COLO829 (cell line): ENCODE results near the gene CEP152.
A peak's percentile ranks its signal among the peaks of the same experiment; 100 is the strongest.
"Not testable (repeated sequence)": the region's sequence is repeated elsewhere in the genome, so short reads cannot be mapped to it uniquely, and the experiment has no call there.

Experiments
- DNase-seq: peaks from one replicate; pipeline ENCODE4 v3.0.0; 2012; ENCODE audit warnings: low spot score

CEP152 gene, protein sequence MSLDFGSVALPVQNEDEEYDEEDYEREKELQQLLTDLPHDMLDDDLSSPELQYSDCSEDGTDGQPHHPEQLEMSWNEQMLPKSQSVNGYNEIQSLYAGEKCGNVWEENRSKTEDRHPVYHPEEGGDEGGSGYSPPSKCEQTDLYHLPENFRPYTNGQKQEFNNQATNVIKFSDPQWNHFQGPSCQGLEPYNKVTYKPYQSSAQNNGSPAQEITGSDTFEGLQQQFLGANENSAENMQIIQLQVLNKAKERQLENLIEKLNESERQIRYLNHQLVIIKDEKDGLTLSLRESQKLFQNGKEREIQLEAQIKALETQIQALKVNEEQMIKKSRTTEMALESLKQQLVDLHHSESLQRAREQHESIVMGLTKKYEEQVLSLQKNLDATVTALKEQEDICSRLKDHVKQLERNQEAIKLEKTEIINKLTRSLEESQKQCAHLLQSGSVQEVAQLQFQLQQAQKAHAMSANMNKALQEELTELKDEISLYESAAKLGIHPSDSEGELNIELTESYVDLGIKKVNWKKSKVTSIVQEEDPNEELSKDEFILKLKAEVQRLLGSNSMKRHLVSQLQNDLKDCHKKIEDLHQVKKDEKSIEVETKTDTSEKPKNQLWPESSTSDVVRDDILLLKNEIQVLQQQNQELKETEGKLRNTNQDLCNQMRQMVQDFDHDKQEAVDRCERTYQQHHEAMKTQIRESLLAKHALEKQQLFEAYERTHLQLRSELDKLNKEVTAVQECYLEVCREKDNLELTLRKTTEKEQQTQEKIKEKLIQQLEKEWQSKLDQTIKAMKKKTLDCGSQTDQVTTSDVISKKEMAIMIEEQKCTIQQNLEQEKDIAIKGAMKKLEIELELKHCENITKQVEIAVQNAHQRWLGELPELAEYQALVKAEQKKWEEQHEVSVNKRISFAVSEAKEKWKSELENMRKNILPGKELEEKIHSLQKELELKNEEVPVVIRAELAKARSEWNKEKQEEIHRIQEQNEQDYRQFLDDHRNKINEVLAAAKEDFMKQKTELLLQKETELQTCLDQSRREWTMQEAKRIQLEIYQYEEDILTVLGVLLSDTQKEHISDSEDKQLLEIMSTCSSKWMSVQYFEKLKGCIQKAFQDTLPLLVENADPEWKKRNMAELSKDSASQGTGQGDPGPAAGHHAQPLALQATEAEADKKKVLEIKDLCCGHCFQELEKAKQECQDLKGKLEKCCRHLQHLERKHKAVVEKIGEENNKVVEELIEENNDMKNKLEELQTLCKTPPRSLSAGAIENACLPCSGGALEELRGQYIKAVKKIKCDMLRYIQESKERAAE (N-terminal part only)

DNA sequence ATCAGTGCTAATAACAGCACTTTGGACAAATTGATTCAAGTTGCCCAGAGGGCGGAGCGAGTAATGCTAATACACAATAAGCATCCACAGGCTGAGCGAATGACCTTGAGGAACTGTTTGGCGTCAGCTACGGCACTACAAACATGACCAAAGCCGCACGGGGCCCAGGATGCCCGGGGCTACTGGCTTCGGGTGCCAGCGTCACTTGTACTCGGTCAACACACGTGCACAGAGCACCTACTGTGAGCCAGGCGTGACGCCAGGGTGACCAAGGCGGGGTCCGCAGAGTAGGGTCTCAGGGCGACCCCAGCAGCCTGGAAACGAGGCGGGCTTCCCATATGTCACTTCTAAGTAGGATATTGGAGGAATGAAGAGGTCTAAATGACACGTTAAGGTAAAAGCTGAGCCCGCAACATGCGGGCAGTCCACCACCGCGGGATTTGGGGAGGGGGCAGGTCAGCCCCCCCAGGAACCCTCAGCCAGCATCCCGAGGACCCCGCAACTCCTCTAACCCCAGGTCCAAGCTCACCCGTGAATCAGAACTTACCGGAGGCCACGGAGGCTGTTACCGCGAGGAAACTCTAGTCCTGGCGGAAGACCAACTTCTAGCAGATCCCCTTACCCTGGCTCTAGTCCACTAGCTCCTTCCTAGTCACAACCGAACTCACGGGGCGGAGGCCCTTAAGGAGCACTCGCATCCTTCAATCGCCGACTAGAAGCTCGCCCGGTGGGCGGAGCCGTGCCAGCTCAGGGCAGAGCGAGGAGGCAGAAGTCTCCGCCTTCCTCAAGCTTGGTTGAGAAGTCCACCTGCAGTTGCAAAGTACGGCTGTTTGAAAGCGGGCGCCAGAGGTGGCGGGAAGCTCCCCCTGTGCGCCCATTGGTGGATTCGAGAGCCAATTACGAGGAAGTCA lies at the start of gene CEP152:
Gene CEP152 (minus strand): TSS at position 656 of the 911 bp plus-strand sequence. CDS start 5,420 bp downstream, outside the sequence.
- DNase-seq, result peak; percentile 73

DNA sequence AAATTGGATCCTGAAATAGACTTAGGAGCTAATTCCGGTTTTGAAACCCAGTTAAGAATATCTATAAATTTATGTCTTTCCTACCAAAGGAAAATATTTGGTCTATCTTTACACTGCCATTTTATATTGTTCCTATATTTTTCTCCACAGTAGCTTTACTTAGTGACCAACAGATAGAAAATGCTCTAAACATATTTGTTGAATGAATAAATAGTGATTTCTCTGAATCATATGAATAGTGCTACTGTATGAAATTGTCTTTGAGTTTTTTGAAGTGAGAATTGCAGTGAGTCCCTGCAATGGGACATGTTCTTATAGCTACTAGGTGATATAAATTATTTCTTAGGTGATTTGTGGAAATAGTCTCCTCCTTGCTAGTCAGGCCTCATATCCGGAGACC lies 48.6 kb upstream of the CEP152 start:
- no peak for DNase-seq

DNA sequence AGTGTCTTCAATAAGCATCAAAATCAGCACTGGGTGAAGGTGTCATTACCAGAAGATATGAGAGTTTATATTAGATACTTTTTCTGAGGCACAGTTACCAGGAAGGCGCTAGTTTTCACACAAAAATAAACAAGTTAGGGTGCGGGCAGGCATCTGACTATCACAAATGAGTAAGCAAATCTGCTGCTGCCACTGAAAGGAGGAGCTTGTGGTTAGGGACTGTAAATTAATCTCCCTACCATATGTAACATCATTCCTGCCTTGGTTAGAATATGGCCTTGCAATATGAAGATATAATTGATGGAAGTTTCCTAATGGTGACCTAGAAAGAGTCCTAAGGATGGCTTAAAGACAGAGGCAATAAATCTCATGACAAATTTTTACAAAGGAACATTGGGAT lies 47.5 kb upstream of the CEP152 start:
- DNase-seq, result no peak

DNA sequence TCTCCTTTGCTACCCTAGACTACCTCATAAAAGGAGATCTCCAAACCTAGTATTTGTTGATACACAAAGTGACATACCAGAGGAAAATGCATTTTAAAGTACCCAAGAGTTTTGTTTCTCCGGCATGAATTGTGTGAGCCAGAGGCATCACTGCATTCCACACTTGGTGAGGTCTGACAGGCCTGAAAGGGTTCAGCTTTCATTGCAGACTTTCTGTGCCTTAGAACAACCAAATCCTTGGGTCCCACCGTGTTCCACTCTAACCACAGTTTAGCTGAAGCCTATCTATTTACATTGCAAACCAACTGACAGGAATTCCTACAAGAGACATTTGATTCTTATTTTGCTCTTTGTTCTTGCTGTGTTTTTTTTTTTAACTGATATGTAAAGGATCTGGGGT lies 46.1 kb upstream of the CEP152 start:
- no peak for DNase-seq

DNA sequence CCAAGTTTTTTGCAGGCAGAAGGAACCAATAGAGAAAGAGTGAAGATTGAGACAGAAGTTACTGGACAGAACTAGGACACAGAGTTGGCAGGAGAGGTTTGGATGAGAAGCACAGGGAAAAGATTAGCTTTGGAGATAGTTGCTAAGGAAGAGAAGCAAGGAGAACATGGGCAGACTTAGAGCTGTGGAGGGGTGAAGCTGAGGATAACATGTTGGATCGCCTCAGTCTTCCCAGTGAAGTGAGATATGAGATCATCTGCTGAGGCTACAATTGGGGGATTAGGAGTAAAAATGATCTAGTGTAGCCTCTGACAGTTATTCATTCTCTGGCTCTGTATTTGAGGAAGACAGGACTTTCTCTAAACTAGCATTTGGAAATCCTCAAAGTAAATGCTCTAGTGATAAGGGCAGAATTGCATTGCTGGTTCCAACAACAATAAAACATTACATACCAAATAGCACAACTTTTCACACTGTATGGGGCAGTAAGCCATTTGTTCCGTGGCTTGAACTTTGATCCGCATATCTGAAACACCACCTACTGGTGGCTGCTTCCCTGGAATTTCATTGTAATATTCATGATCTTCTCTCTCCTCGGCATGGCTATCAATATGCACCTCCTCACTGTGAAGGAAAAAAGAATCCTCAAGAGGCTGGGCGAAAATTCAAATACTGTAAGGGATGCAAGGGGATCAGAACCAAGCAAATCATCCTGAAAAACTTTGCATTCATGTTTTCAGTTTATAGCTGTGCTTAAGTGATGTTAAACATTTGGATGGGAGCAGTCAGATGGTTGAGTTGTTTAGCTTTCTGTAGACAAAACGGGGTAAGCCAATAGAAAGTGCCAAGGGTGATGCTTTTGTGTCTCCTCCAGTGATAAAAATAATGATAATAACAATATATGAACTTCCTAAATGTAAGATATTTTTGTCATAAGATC lies 44.9 kb upstream of the CEP152 start:
- DNase-seq, result peak; percentile 22

DNA sequence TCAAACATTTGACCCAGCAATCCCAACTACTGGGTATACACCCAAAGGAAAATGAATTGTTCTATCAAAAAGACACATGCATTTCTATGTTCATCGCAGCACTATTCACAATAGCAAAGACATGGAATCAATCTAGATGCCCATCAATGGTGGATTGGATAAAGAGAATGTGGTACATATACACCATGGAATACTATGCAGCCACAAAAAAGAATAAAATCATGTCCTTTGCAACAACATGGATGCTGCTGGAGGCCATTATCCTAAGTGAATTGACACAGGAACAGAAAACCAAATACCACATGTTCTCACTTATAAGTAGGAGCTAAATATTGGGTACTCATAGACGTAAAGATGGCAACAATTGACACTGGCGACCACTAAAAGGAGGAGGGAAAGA lies 43.6 kb upstream of the CEP152 start:
- DNase-seq, result not testable (repeated sequence)

DNA sequence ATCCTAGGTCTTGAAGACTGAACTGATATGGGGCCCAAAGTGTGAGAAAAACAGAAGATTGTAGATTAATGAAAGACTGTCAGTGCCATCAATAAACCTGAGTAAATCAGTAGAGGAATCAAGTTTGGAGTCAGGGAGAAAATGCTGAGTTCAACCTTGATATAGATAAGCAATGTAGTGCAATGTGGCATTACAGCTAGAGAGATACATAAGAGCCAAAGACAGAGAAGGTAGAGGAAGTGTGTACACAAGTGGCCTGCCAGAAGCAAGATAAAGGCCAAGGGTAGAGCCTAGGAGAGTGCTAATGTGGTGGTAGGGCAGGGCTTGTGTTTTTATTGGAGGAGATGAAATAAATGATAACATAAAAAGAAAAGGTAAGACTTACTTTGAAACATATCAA lies 41.1 kb upstream of the CEP152 start:
- DNase-seq, result no peak

DNA sequence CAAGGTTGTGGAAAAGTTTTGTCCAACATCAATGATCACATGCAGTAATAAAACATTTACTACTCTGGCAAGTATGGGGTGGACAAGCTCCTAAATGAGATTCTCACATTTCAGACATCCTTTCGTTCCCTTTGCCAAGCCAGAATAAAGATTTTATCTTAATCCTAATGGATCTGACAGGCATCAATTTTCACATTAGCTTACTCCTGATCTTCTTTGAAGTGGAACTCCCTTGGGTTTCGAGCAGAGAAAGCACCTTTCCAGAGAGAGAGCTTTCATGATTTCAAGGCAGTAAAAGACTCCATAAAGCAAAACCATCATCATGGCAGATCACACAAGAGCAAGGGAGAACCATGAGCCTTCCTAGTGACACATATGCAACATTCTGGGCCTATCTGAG lies 39.8 kb upstream of the CEP152 start:
- DNase-seq, result no peak

DNA sequence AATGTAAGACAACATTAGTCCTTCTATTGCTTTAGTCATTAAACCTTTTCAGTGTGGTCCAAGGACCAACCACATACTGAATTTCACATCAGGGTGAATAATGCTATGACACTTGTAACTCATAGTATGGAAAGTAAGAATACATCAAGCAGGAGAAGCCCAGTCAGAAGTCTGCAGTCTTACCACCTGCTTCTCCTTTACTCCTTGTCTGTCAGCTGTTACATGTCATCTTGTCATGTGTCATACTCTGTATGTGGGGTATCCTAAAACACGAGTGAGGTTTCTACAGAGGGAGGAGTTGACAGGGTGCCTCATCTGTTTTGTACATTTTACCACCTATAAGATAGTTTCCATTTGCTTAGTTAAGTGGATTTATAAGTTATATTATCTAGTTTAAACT lies 34.3 kb upstream of the CEP152 start:
- no peak for DNase-seq

DNA sequence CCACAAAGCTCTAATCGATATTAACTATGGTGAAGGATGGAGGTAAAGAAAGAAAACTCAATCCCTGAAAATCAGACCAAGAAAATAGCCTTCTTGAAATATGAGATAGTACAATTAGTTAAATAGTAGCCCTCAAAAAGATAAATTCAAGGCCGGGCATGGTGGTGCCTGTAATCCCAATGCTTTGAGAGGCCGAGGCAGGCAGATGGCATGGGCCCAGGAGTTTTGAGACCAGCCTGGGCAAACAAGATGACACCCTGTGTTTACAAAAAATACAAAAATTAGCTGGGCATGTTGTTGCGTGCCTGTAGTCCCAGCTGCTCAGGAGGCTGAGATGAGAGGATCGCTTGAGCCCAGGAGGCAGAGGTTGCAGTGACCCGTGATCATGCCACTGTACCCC lies 31.6 kb upstream of the CEP152 start:
- DNase-seq, result no peak

DNA sequence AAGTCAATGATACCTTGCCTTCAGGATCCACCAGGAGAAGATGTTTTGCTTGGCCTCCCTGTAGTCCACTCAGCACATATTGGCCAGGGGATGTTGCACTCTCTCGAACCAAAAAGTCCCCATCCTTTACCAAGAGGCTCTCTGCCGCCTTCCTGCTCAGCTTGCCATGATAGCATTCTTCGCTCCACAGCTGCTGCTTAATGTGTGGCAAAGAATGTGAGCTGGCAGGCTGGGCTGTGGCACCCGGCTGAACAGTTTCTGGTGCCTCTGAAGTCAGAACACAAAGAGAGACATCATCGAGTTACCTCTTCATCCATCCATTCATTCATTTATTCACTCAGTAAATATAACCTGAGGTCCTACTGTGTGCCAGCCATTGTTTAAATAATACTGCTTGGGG lies 23.9 kb upstream of the CEP152 start:
- no peak for DNase-seq

DNA sequence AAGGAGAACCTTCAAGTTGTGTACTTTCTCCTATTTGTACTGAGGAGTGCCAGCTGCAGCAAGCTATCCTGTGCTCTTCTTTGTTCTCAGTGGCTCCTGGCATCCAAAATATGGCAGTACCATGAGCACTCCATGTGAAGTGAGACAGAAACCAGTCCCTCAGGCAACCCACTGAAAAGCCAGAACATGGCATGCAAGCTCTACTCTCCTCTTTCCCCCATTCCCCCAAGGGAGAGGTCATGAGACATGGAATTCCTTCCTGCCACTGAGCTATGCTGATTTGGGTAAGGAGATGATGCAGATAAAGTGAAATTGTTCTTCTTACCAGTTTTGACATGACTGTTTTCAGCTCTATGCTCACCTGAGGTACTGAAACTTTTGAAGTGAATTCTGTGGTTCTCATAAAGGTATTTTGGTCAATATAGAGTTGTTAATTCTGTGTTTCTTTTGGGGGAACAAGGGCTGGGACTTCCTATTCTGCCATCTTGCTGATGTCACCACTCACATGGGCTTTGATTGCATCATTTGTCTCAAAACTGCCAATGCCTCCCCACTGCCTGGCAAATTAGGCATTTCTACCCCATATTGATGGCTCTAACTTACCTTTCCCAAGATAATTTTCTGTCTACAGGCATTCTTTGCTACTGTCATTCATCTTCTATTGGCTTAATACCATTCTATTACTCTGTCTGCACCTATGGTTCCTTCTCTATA lies 22.8 kb upstream of the CEP152 start:
- no peak for DNase-seq

DNA sequence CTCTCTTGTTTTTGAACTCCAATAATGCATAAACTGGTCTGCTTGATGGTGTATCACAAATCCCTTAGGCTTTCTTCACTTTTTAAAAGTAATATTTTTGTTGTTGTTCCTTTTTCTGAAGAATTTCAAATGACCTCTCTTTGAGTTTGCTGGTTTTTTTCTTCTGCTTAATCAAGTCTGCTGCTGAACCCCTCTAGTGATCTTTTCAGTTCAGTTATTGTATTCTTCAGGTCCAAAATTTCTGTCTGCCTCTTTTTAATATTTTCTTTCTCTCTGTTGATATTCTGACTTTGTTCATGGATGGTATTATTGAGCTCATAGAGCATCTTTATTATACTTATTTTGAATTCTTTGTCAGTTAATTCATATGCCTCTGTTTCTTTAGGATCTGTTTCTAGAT lies 21.8 kb upstream of the CEP152 start:
- DNase-seq, result no peak

DNA sequence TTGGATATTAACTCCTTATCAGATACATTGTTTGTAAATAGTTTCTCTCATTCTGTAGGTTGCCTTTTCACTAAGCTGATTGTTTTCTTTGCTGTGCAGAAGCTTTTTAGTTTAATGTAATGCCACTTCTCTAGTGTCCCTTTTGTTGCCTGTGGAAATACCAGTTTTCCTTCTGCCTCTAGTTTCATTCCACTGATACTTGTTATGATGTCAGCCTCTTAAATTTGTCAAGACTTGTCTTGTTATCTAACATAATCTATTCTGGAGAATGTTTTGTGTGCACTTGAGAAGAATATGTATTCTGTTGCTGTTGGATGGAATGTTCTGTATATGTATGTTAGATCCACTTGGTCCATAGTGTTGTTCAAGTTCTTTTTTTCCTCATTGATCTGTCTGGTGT lies 18.0 kb upstream of the CEP152 start:
- no peak for DNase-seq

DNA sequence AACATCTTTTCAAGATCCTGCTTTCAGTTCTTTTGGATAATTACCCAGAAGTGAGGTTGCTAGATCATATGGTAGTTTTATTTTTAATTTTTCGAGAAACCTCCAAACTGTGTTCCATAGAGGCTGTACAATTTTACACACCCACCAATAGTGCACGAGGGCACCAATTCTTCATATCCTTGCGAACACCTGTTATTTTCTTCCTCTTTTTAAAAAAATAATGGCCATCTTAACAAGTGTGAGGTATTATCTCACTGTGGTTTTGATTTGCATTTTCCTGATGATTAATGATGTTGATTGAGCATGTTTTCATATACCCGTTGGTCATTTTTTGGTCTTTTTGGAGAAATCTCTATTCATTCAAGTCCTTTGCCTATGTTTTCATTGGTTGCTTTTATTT lies 17.6 kb upstream of the CEP152 start:
- DNase-seq, result no peak

DNA sequence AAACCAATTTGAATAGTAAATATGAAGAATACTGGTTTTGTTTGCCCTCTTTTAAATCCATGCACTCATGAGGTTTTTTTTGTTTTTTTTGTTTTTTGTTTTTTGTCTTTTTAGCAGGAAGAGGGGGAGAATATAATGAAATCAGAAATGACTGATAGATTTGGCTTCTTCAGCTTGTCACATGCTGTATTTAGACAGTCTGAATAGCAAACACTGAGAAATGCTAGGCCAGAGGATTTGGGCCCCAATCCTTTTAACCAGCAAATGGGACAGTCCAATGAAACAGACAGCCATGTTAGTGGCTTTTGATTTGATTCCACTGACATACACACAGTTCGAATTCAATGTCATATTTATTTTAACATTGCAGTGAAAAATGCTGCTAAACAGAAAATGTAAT lies 14.2 kb upstream of the CEP152 start:
- DNase-seq, result no peak

DNA sequence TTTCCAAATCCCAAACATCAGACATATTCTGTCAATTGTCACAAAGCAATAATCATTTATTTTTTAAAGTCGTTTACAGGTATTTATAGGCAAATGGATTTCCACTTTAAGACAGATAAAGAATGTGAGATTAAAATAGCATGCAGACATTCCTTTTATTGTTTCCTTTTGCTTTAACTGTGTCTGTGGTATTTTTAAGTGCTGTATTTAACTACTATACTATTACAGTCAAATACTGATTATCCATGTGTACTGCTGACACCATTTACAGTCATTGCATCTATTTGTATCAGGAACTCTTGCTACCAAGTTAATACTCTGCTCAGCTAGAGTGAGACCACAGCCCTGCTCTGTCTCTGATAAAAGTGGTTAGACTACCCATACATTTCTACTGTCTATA lies 12.8 kb upstream of the CEP152 start:
- DNase-seq, result no peak

DNA sequence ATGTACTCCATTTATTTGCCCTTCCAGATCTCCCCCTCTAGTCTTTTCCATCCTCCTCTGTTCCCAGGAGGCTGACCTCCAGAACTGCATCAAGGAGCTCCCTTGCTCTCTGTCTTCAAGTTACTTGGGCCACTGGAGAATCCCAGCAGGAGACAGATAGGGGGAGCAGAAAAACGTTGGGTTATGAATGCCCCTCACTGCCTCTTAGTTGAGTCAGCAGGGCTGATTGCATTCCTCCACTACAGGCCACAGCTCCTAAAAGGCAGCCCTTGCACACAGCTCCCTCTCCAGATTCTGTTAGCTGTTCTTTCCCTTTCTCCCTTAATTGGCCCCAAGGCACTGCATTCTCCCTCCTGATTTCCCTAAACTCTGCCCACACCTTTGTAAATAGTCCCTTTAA lies 12.4 kb upstream of the CEP152 start:
- no peak for DNase-seq

DNA sequence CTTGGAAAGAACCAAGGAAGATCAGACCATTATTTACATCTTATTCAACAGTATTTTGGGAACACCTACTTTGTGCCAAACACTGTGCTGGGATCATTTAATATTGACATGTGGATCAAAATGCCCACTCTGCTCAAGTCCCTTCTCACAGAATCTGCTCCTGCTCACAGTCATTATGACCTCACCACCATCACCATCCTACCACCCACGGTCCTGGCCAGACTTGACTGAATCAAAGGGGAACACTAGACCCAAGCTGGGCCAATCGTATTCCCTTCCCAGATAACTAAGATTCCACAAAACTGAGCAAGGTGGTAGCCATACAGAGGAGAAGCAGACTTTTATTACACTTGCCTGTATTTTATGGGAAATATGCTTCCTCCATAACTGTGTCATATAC lies 3.4 kb upstream of the CEP152 start:
- DNase-seq, result no peak
